ENCODE results near the gene TMBIM6. TPM values are rescaled to one million over a fixed set of nuclear protein-coding genes. Genes with fewer than 3 reads are reported as not detected.

Gene TMBIM6
- total RNA-seq, 4 donors from 2014 or later = 251 to 408 (median 329) TPM

DNA sequence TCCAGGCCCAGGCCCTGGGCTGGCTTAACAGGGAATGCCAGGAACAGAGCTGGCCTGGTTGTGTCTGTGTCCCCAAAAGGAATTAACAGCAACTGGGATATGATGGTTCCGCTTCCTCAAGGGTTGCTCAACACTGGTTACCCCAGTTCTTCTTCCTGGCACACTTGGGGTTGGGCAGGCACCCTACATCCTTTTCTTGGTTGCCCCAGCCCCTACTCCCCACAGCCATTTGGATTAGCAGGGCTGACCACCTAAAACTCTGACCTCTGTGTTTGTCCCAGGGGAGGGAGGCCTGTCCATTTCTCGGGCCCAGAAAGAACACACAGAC lies 56.1 kb downstream of the TMBIM6 start:
- H3K4me3 ChIP-seq = no peak overlapping the region
- no peaks in the 10 kb centered on the region for H3K27me3 ChIP-seq
- 100% methylated on average over 1 of the region's 2 CpGs; no CpG with 5 or more reads in 1 of the 2 donors for WGBS, 2 donors (ENCODE audit: low coverage in 1 of 2)
- H3K4me1 ChIP-seq = peaks cover 0 to 10% (median 0%) of the 10 kb centered on the region in 3 donors
- no peak for ATAC-seq
- H3K27ac ChIP-seq = no peak overlapping the region
- H3K36me3 ChIP-seq = peaks cover 0 to 95% of the 10 kb centered on the region in 2 donors
- TF ChIP-seq, protein P1, sequence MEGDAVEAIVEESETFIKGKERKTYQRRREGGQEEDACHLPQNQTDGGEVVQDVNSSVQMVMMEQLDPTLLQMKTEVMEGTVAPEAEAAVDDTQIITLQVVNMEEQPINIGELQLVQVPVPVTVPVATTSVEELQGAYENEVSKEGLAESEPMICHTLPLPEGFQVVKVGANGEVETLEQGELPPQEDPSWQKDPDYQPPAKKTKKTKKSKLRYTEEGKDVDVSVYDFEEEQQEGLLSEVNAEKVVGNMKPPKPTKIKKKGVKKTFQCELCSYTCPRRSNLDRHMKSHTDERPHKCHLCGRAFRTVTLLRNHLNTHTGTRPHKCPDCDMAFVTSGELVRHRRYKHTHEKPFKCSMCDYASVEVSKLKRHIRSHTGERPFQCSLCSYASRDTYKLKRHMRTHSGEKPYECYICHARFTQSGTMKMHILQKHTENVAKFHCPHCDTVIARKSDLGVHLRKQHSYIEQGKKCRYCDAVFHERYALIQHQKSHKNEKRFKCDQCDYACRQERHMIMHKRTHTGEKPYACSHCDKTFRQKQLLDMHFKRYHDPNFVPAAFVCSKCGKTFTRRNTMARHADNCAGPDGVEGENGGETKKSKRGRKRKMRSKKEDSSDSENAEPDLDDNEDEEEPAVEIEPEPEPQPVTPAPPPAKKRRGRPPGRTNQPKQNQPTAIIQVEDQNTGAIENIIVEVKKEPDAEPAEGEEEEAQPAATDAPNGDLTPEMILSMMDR (IDR thresholded peaks at IDR 0.05) = no peak
- TF ChIP-seq POLR2A (IDR thresholded peaks at IDR 0.05) (no peak), EP300 (IDR thresholded peaks at IDR 0.05) (no peak), POLR2AphosphoS5 (IDR thresholded peaks at IDR 0.05) (no peak)
- H3K9me3 ChIP-seq = no peaks in the 10 kb centered on the region

DNA sequence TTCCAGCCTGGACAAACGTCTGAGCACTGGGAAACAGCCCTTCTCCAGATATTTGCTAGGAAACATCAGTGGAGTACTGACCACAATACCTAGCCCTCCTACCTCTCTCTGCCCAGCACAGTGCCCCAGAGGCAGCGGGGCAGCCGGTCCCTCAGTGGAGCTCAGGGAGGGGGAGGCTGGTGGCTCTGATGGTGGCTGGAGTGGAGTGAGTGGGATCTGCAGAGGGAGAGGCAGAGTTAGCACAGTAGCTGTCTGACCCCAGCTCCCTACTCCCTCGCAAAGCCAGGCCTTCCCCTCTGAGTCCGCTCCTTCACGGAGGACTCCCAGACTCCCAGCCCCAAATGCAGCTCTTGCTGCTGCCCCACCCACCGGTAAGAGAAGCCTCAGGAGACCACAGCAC lies 56.9 kb downstream of the TMBIM6 start:
- no peaks in the 10 kb centered on the region for H3K9me3 ChIP-seq
- WGBS, 2 donors (ENCODE audit: low coverage in 1 of 2) = 75% methylated on average over 3 of the region's 7 CpGs; no CpG with 5 or more reads in 1 of the 2 donors
- no peaks in the 10 kb centered on the region for H3K27me3 ChIP-seq
- no peak overlapping the region for H3K4me3 ChIP-seq
- H3K27ac ChIP-seq = no peak overlapping the region
- TF ChIP-seq POLR2AphosphoS5 (IDR thresholded peaks at IDR 0.05) = no peak
- TF ChIP-seq, protein P1 (IDR thresholded peaks at IDR 0.05) = no peak
- TF ChIP-seq POLR2A (IDR thresholded peaks at IDR 0.05) = no peak
- no peak for TF ChIP-seq EP300 (IDR thresholded peaks at IDR 0.05)
- no peak for ATAC-seq
- H3K4me1 ChIP-seq = peaks cover 0 to 10% (median 0%) of the 10 kb centered on the region in 3 donors
- H3K36me3 ChIP-seq = peaks cover 0 to 95% of the 10 kb centered on the region in 2 donors

DNA sequence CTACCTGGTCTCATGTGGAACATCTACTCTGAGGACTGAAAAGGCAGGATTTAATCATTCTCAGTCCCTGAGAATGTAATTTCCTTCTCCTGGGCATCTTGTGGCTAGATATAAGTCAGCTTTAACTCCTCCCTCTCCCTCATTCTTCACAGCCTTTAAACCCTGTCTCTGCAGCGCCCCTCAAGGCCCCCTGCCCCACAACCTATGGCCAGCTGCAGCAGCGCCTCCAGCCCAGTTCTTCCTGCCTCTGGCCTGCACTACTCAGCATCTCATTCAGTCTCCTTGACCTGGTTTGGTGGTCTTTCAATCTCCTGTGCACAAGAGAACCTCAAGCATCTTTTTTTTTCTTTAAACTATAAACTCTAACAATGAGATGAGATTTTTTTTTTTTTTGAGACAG lies 57.6 kb downstream of the TMBIM6 start:
- TF ChIP-seq POLR2AphosphoS5 (IDR thresholded peaks at IDR 0.05) (no peak), POLR2A (IDR thresholded peaks at IDR 0.05) (no peak), EP300 (IDR thresholded peaks at IDR 0.05) (no peak)
- TF ChIP-seq, protein P1 (IDR thresholded peaks at IDR 0.05) = no peak
- H3K36me3 ChIP-seq = peaks cover 0 to 96% of the 10 kb centered on the region in 2 donors
- H3K4me1 ChIP-seq = peaks cover 0 to 10% (median 0%) of the 10 kb centered on the region in 3 donors
- H3K27ac ChIP-seq = no peak overlapping the region
- no peak overlapping the region for H3K4me3 ChIP-seq
- no peaks in the 10 kb centered on the region for H3K27me3 ChIP-seq
- ATAC-seq = no peak
- WGBS, 2 donors (ENCODE audit: low coverage in 1 of 2) = 62 to 76% methylated on average over 2 of the region's 2 CpGs
- no peaks in the 10 kb centered on the region for H3K9me3 ChIP-seq

DNA sequence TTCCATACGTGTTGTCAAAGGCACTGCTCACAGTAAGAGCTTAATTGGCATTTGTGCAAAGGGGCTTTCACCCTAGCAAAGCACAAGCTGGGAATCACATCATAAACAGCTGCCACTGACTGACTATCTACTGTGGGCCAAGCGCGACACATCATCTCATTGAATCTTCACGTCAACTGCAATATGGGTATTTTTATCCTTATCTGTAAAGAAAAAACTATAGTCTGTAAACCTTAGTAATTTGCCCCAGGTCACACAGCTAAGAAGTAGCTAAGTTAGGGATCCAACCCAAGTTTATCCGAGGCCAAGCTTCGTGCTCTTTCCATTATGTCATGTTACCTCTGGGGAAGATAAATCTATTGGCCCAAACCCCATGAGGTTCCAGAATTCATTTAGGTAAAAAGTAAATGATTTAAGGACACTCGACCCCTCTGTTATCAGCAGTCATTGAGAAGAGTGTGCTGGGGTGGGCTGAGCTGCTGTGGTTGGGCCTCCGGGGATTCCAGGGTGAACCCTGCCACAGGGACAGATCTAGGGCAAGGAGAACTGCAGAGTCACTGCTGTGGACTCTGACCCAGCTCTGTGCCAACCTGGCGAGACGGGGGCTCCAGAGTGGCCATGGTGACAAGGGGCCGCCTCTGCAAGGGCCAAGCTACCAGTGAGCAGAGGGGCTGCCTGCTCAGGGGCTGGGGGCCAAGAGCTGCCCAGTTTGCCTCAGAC lies 59.2 kb downstream of the TMBIM6 start:
- Histone ChIP-seq H3K27me3 (no peaks in the 10 kb centered on the region), H3K9me3 (no peaks in the 10 kb centered on the region), H3K36me3 (peaks cover 0 to 100% of the 10 kb centered on the region in 2 donors), H3K4me3 (no peak overlapping the region), H3K27ac (peak overlapping the region in 1 of 4 donors; percentile 25), H3K4me1 (peaks cover 0 to 10% (median 0%) of the 10 kb centered on the region in 3 donors)
- no peak for ATAC-seq
- 75 to 78% methylated on average over 5 to 6 of the region's 11 CpGs for WGBS, 2 donors (ENCODE audit: low coverage in 1 of 2)
- TF ChIP-seq EP300 (IDR thresholded peaks at IDR 0.05) = no peak
- TF ChIP-seq POLR2AphosphoS5 (IDR thresholded peaks at IDR 0.05) = no peak
- TF ChIP-seq, protein P1 (IDR thresholded peaks at IDR 0.05) = no peak
- TF ChIP-seq POLR2A (IDR thresholded peaks at IDR 0.05) = no peak
